ENCODE results near the gene INSIG1. TPM values are rescaled to one million over a fixed set of nuclear protein-coding genes. Genes with fewer than 3 reads are reported as not detected.
A peak's percentile ranks its signal among the peaks of the same experiment; 100 is the strongest.

The INSIG1 gene
- total RNA-seq, 1 donor from 2014 or later: 21.8 TPM

DNA sequence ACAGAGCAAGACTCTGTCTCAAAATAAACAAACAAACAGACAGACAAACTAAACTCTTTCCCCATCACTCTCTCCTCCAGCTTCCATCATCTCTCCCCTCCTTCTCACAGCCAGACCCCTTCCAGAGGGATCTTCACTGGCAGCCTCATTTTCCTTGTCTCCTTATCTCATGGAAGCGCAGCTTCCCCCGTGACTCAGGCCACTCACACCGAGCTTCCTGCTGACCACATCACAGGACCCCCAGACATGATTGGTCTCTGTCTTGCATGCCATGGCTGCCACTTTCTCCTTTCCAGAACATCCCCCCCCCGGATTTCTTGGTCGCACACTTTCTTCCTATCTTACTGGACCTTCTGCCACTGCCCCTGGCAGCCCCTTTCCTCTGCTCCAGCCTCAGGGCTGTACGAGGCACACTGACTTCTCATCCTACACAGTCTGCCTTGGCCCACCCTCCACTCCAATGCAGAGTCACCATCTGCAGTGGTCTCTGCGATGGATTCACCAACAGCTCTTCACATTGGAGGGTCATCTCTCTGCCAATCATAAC lies 4.9 kb upstream of the INSIG1 start:
- Mint-ChIP-seq H3K4me3 (ENCODE audit: unreplicated experiment) (no peak overlapping the region), H3K9me3 (ENCODE audit: unreplicated experiment) (no peaks in the 10 kb centered on the region), H3K36me3 (ENCODE audit: unreplicated experiment) (no peaks in the 10 kb centered on the region), H3K27ac (ENCODE audit: unreplicated experiment) (no peak overlapping the region), H3K4me1 (ENCODE audit: unreplicated experiment) (peaks cover 17% of the 10 kb centered on the region), H3K27me3 (ENCODE audit: unreplicated experiment) (no peaks in the 10 kb centered on the region)
- no peak for DNase-seq (ENCODE audit: extremely low spot score, unreplicated experiment)
- TF ChIP-seq, protein P1, sequence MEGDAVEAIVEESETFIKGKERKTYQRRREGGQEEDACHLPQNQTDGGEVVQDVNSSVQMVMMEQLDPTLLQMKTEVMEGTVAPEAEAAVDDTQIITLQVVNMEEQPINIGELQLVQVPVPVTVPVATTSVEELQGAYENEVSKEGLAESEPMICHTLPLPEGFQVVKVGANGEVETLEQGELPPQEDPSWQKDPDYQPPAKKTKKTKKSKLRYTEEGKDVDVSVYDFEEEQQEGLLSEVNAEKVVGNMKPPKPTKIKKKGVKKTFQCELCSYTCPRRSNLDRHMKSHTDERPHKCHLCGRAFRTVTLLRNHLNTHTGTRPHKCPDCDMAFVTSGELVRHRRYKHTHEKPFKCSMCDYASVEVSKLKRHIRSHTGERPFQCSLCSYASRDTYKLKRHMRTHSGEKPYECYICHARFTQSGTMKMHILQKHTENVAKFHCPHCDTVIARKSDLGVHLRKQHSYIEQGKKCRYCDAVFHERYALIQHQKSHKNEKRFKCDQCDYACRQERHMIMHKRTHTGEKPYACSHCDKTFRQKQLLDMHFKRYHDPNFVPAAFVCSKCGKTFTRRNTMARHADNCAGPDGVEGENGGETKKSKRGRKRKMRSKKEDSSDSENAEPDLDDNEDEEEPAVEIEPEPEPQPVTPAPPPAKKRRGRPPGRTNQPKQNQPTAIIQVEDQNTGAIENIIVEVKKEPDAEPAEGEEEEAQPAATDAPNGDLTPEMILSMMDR (IDR thresholded peaks at IDR 0.05): no peak

DNA sequence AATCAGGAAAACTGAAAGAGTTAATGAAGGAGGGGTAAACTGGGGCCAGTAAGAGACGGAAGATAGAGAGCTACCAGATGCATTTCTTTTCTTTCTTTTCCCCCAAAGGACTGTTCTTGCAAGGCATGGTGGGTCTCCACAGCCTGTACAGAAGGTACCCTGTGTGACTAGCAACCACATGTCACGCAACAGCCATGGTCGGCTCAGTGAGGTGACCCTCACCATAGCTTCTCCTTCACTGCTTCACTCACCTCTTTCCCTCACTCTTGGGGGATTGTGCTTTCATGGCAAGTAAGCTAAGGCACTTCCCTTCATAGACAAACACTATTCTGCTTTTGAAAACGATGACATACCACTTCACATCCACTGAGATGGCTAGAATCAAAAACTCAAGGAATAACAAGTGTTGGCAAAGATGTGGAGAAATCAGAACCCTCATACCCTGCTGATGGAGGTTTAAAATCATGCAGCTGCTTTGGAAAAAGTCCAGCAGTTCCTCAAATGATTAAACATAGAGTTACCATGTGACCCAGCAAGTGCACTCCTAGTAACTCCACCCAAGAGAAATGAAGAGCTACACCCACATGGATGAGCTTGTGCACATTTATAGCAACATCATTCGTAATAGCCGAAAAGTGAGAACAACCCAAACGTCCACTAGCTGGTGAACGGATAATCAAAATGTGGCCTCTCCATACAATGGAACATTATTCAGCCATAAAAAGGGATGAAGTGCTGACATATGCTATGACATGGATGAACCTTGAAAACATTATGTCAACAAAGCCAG lies 3.8 kb upstream of the INSIG1 start:
- DNase-seq (ENCODE audit: extremely low spot score, unreplicated experiment): no peak
- TF ChIP-seq, protein P1 (IDR thresholded peaks at IDR 0.05): no peak
- H3K4me1 Mint-ChIP-seq (ENCODE audit: unreplicated experiment): peaks cover 17% of the 10 kb centered on the region

DNA sequence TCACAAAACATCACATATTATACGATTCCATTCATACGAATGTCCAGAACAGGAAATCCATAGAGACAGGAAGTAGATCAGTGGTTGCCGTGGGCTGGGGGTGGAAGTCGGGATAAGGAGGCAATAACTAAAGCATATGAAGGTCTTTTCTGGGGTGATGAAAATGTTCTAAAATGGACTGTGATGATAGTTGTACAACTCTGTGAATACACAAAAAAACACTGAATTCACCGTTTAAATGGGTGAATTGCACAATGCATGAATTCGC lies 3.2 kb upstream of the INSIG1 start:
- H3K27me3 Mint-ChIP-seq (ENCODE audit: unreplicated experiment): no peaks in the 10 kb centered on the region
- H3K9me3 Mint-ChIP-seq (ENCODE audit: unreplicated experiment): no peaks in the 10 kb centered on the region
- TF ChIP-seq, protein P1 (IDR thresholded peaks at IDR 0.05): no peak
- no peak overlapping the region for H3K27ac Mint-ChIP-seq (ENCODE audit: unreplicated experiment)
- no peaks in the 10 kb centered on the region for H3K36me3 Mint-ChIP-seq (ENCODE audit: unreplicated experiment)
- no peak for DNase-seq (ENCODE audit: extremely low spot score, unreplicated experiment)
- H3K4me1 Mint-ChIP-seq (ENCODE audit: unreplicated experiment): peaks cover 22% of the 10 kb centered on the region
- H3K4me3 Mint-ChIP-seq (ENCODE audit: unreplicated experiment): no peak overlapping the region

More for the DNA sequence above, 3.8 kb upstream of the INSIG1 start:
- H3K36me3 Mint-ChIP-seq (ENCODE audit: unreplicated experiment): no peaks in the 10 kb centered on the region
- H3K9me3 Mint-ChIP-seq (ENCODE audit: unreplicated experiment): no peaks in the 10 kb centered on the region
- no peak overlapping the region for H3K4me3 Mint-ChIP-seq (ENCODE audit: unreplicated experiment)
- no peak overlapping the region for H3K27ac Mint-ChIP-seq (ENCODE audit: unreplicated experiment)
- H3K27me3 Mint-ChIP-seq (ENCODE audit: unreplicated experiment): no peaks in the 10 kb centered on the region

DNA sequence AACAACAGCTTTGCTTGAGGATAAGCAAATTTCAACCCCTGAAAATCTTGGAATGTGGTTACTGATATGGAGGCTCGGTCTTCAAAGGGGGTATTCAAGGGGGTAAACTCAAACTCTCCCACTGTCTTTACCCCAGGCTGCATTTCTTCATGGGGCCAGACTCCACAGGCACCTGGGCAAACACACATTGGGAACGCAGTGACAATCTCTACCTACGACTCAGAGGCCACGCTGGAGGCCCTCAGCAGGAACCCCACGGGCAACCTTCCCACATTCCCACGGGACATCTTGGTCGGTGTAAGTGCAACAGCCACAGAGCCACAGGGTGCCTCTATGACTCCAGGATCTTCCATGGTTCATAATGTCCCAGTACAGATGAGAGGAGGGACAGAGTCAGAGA lies 2.2 kb upstream of the INSIG1 start:
- Mint-ChIP-seq H3K36me3 (ENCODE audit: unreplicated experiment) (no peaks in the 10 kb centered on the region), H3K4me1 (ENCODE audit: unreplicated experiment) (peaks cover 32% of the 10 kb centered on the region), H3K27ac (ENCODE audit: unreplicated experiment) (no peak overlapping the region), H3K9me3 (ENCODE audit: unreplicated experiment) (no peaks in the 10 kb centered on the region), H3K4me3 (ENCODE audit: unreplicated experiment) (no peak overlapping the region), H3K27me3 (ENCODE audit: unreplicated experiment) (no peaks in the 10 kb centered on the region)
- no peak for DNase-seq (ENCODE audit: extremely low spot score, unreplicated experiment)
- TF ChIP-seq, protein P1 (IDR thresholded peaks at IDR 0.05): no peak

DNA sequence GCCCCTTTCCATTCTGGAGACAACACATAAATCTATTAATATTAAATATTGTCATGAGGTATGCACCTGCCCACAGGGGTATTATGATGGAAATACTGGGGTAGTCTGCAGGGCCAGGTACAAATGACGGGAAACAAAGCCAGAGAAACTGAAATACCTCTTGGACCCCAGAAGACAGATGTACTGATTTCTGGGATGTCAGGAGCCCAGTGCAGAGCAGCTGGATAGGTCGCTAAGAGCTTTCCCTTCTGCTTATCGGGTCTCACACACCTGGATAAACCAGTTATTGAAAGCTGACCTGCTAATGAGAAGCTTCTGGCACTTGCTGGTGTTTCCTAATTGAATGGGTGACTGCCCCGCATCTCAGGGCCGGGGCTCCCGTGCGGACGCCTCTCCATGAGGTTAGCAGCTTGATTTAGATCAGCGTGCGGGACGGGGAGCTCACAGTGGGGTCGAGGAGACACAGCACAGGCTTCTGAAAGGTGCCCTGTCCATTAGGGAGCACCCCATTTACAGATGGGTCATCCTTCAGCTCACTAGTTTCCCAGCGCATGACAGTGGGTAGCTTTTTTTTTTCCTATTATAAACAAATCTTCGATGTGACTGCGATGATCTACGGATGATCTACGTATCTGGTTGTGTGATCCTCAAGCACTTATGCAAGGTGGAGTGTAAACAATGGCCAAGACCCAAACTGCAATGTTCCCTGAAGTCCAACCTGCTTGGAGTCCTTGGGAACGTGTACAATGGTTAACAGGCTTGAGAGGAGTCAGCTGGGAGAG lies 1.5 kb upstream of the INSIG1 start:
- peak overlapping the region; percentile 74 for H3K4me3 Mint-ChIP-seq (ENCODE audit: unreplicated experiment)
- no peak for DNase-seq (ENCODE audit: extremely low spot score, unreplicated experiment)
- no peaks in the 10 kb centered on the region for H3K27me3 Mint-ChIP-seq (ENCODE audit: unreplicated experiment)
- H3K4me1 Mint-ChIP-seq (ENCODE audit: unreplicated experiment): peaks cover 35% of the 10 kb centered on the region
- no peaks in the 10 kb centered on the region for H3K9me3 Mint-ChIP-seq (ENCODE audit: unreplicated experiment)
- peak overlapping the region; percentile 76 for H3K27ac Mint-ChIP-seq (ENCODE audit: unreplicated experiment)
- TF ChIP-seq, protein P1 (IDR thresholded peaks at IDR 0.05): no peak
- H3K36me3 Mint-ChIP-seq (ENCODE audit: unreplicated experiment): no peaks in the 10 kb centered on the region
